HG02642 (cell line): ENCODE results near the gene TEF.
A peak's percentile ranks its signal among the peaks of the same experiment; 100 is the strongest.

Experiments
- ATAC-seq: cut with Tn5 transposase; IDR thresholded peaks from one replicate; pipeline ENCODE4 v1.9.1; 2021; ENCODE audit warnings: mild to moderate bottlenecking; ENCODE audit not compliant: unreplicated experiment, poor library complexity

The TEF gene

DNA sequence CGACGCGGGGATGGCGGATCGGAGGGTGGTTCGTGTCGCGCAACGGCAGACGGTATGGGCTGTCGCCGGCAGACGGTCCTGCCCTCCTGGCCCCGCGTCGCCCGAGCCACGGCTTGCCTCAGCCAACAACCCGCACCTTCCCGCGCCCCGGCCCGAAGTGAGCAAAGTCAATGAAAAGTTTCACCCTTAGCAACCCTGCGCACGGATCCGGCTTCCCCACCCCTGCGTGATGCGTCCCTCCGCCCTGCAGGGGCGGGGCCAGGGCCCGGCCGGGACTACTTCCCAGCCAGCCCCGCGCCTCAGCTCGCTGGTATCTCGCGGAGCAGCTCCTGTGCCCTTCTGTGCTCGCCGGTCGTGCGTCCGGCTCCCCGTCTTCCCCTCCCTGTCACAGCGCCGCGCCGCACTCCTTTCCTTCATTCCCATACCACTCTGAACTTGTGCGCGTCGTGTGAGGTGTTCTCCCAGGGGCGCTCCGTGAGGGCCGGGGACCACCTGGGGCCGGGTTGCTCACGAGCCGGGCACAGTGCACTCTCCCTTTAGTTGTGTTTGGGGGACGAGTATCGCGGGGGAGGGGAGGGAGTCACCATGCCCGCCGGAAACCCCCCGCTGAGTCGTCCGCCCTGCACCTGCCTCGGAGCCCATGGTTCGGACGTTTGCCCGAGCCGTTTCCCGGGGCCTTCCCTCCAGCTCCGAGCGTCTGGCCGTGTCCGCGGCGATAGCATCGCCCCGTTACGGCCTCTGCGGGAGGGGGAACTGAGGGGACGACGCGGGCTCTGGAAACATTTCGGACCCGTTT, 65.1 kb downstream of the TEF start, which contains the start of gene TOB2:
Gene TOB2 (minus strand): TSS at position 163 of the 796 bp plus-strand sequence. CDS start 9,456 bp downstream, outside the sequence.
- peak; percentile 47 for ATAC-seq

DNA sequence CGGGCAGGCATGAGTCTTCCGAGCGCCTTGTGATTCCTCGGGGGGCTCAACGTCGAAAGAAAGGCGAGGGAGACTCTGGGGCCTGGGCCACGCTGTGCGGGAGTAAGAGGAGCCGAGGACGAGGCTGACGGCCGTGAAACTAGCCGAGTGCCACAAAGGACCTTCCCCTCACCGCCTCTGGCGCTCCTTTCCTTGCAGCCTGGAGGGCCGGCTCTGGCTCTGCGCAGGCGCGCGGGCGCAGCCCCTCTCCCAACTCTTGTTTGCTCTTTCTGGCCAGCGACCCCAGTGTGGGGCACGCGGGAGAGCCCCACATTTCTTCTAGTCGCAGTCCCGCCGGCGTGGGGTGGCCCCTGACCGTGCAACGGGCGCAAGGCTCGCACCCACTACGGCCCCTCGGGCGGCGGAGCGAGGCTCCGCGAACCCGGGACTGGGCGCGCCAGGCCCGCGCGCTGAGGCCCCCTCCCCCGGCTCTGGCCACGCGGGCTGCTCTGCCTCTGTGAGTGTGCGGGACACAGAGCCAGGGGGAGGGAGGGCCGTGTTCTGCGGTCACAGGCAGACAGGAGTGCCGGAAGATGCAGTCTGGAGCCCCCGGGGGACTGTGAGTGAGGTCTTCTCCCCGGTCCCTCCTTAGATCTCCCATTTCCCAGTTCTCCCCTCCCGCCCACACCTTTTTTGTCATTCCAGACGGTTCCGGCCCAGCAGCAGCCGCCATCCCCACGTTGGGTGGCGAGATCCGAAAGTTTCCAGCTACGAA, 65.9 kb downstream of the TEF start:
- peak; percentile 10 for ATAC-seq

- peak; percentile 49 for ATAC-seq
Observed at GRCh38 chr22:41448189-41448808, 66.6 kb downstream of the TEF start.
